Esophagus squamous epithelium (tissue), 5 donors: ENCODE results near the gene SLIT2. TPM values are rescaled to one million over a fixed set of nuclear protein-coding genes. Genes with fewer than 3 reads are reported as not detected.
A peak's percentile ranks its signal among the peaks of the same experiment; 100 is the strongest.

Source experiments
- DNase-seq: peaks from one replicate; lab custom pipeline; 2025; lab: John Stamatoyannopoulos, UW
- H3K27ac ChIP-seq, 4 donors: fragments of 200-600 bp; sonication (generic); one replicate each; pipeline ENCODE4 v1.5.1; 2016 to 2019; ENCODE audit warnings: mild to moderate bottlenecking in 1 of 4
- H3K27me3 ChIP-seq, 4 donors: fragments of 200-600 bp; sonication (generic); 1 replicate in 3 of 4; 2 replicates in 1 of 4; pipeline versions ENCODE4 v1.5.1 to v1.6.0; 2017 to 2021; ENCODE audit warnings: antibody characterized with exemption in 1 of 4
- H3K36me3 ChIP-seq, 3 donors: fragments of 200-600 bp; sonication (generic); one replicate each; pipeline ENCODE4 v1.5.1; 2016 to 2019
- H3K4me1 ChIP-seq, 3 donors: fragments of 200-600 bp; sonication (generic); one replicate each; pipeline ENCODE4 v1.5.1; 2017 to 2019
- H3K4me3 ChIP-seq, 4 donors: fragments of 200-600 bp; sonication (generic); 1 replicate in 3 of 4; 2 replicates in 1 of 4; pipeline ENCODE4 v1.5.1; 2016 to 2019; ENCODE audit warnings: mild to moderate bottlenecking in 2 of 4, moderate library complexity in 1 of 4
- H3K9me3 ChIP-seq, 3 donors: fragments of 200-600 bp; sonication (generic); one replicate each; pipeline ENCODE4 v1.5.1; 2016 to 2019
- POLR2A ChIP-seq, 4 donors: fragments of 450-650 bp; IDR thresholded peaks; one replicate each; pipeline ENCODE4 v1.6.1; 2017; ENCODE audit warnings: antibody characterized with exemption in 4 of 4, mild to moderate bottlenecking in 4 of 4, moderate library complexity in 3 of 4
- WGBS, 2 donors: methylation state at CpG; one replicate each; pipeline ENCODE4 v1.1.5; 2018; 5-methylcytosine and 5-hydroxymethylcytosine counted together
- intact Hi-C: fragments of 100-400 bp; cut with DNase I; formaldehyde crosslinking; loops from one replicate; pipeline ENCODE4 v1.15.0; 2022
- total RNA-seq, 4 donors: library from RNA; depleted of rRNA; stranded (reverse); fragments of >200 nt; gene quantifications; one replicate each; pipeline ENCODE4 v1.1.0, GENCODE V29; 2016
- TF ChIP-seq, protein P1 (sequence below), 6 experiments: fragments of 450-650 bp in 4 of 6; fragments of 200-600 bp in 2 of 6; sonication (generic) in 2 of 6; IDR thresholded peaks; one replicate each; pipeline ENCODE4 v1.5.1; 2016 to 2019; ENCODE audit warnings: antibody characterized with exemption in 6 of 6, mild to moderate bottlenecking in 4 of 6, moderate library complexity in 4 of 6
- donor health status: DM: yes; HTN: yes; CAD: no.

Gene SLIT2
- total RNA-seq, 4 donors from 2014 or later, result 2.4 to 16.0 (median 4.7) TPM

DNA sequence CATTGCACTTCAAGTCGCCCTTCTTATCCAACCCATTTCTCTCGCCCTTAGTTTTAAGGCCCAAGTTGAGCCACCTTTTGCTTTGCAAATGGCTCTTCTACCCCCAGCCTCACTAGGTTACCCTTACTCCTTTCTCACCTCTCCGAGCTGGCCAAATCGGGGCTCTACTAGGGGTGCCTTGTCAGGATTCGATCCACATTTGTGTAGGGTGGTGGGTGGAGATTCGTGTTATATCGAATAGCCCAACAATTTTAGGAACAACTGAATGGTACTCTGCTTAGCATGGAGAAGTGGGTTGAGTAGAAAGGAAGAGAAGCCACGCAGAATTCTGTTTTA lies 3.5 kb downstream of the SLIT2 start:
- H3K4me1 ChIP-seq, result peaks cover 18 to 54% (median 28%) of the 10 kb centered on the region in 3 donors
- peaks cover 0 to 52% (median 10%) of the 10 kb centered on the region in 4 donors for H3K27me3 ChIP-seq
- peak overlapping the region in 2 of 4 donors; percentile 38 to 45 for H3K27ac ChIP-seq
- intact Hi-C loops, result no loop called here
- no peak for DNase-seq
- WGBS, 2 donors, result 54 to 58% methylated on average over 3 to 8 of the region's 8 CpGs
- H3K9me3 ChIP-seq, result no peaks in the 10 kb centered on the region
- peak overlapping the region; percentile 45 to 75 (median 69) for H3K4me3 ChIP-seq
- no peaks in the 10 kb centered on the region for H3K36me3 ChIP-seq
- no peak for TF ChIP-seq POLR2A (IDR thresholded peaks at IDR 0.05)
- TF ChIP-seq, protein P1, sequence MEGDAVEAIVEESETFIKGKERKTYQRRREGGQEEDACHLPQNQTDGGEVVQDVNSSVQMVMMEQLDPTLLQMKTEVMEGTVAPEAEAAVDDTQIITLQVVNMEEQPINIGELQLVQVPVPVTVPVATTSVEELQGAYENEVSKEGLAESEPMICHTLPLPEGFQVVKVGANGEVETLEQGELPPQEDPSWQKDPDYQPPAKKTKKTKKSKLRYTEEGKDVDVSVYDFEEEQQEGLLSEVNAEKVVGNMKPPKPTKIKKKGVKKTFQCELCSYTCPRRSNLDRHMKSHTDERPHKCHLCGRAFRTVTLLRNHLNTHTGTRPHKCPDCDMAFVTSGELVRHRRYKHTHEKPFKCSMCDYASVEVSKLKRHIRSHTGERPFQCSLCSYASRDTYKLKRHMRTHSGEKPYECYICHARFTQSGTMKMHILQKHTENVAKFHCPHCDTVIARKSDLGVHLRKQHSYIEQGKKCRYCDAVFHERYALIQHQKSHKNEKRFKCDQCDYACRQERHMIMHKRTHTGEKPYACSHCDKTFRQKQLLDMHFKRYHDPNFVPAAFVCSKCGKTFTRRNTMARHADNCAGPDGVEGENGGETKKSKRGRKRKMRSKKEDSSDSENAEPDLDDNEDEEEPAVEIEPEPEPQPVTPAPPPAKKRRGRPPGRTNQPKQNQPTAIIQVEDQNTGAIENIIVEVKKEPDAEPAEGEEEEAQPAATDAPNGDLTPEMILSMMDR (IDR thresholded peaks at IDR 0.05), result no peak

DNA sequence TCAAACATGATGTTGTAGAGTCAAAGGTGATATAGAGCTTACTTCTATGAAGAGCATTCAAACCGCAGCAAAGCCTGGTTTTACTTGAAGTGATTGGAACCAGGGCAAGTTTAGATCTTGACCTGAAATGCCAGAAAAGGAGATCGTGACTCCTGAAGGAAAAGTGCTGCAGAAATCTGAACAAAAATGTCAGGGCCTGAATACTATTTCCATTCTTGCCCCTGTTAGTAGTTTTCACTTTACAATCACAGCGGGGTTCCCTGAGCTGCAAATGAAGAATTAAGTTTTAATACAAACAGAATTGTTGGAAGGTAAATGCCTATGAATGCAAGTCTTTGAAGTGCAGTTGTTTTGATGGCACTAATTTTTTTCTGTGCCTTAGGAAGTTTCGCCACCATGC lies 4.1 kb downstream of the SLIT2 start:
- 55 to 73% methylated on average over 4 of the region's 4 CpGs for WGBS, 2 donors
- H3K27me3 ChIP-seq, result peaks cover 0 to 52% (median 10%) of the 10 kb centered on the region in 4 donors

DNA sequence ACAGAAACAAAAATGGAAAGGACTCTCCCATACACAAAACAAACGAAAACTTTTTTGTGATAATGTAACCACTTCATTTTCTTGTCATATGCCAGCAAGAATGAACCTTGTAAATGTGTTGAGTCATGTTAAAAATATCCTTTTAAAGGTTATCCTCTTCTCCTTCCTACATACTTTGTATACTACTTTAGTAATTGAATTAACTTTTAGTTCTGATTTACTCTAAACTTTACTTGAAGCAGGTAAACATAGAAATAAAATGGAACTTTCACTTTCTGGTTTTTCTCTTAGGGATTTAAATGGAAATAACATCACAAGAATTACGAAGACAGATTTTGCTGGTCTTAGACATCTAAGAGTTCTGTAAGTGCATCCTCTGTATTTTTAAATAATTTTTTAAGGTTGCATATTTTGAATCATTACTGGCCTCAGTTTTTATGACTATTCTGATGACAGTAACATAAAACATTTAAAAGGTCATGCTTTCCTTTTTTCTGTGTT lies 4.7 kb downstream of the SLIT2 start:
- Histone ChIP-seq H3K4me3 (peak overlapping the region in 1 of 4 donors; percentile 70), H3K27ac (no peak overlapping the region), H3K9me3 (no peaks in the 10 kb centered on the region), H3K4me1 (peaks cover 18 to 45% (median 28%) of the 10 kb centered on the region in 3 donors), H3K27me3 (peaks cover 0 to 50% (median 10%) of the 10 kb centered on the region in 4 donors), H3K36me3 (no peaks in the 10 kb centered on the region)
- no peak for DNase-seq
- WGBS, 2 donors, result 62 to 65% methylated on average over 2 of the region's 2 CpGs
- TF ChIP-seq, protein P1 (IDR thresholded peaks at IDR 0.05), result no peak
- TF ChIP-seq POLR2A (IDR thresholded peaks at IDR 0.05), result no peak
- intact Hi-C loops, result no loop called here

More for the DNA sequence above, 4.1 kb downstream of the SLIT2 start:
- Histone ChIP-seq H3K9me3 (no peaks in the 10 kb centered on the region), H3K36me3 (no peaks in the 10 kb centered on the region), H3K27ac (peak overlapping the region in 1 of 4 donors; percentile 45), H3K4me1 (peaks cover 18 to 51% (median 28%) of the 10 kb centered on the region in 3 donors), H3K4me3 (peak overlapping the region in 2 of 4 donors; percentile 70 to 75)
- DNase-seq, result no peak
- no peak for TF ChIP-seq POLR2A (IDR thresholded peaks at IDR 0.05)
- TF ChIP-seq, protein P1 (IDR thresholded peaks at IDR 0.05), result no peak
- intact Hi-C loops, result no loop called here

DNA sequence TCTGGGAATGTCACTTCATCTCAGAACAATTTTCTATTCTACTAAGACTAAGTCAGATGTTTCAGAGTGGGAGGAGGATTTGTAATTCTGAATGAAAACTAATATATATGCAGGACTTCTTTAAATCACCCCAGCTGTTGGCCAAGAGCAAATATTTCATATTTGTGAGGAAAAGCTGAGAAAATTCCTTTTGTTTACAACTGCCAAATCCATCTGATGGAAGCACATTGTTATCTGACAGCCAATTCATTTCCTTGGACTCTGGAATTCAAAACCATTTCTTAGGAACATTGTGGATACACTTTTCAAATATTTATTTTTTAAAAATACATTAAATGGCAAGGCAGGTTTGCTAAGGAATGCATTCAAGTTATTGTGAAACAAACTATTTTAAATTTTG lies 8.0 kb downstream of the SLIT2 start:
- Histone ChIP-seq H3K27me3 (peaks cover 0 to 17% (median 2%) of the 10 kb centered on the region in 4 donors), H3K4me3 (no peak overlapping the region), H3K9me3 (no peaks in the 10 kb centered on the region), H3K4me1 (peaks cover 1 to 12% (median 3%) of the 10 kb centered on the region in 3 donors), H3K27ac (no peak overlapping the region), H3K36me3 (no peaks in the 10 kb centered on the region)
- DNase-seq, result no peak
- intact Hi-C loops, result no loop called here
- no peak for TF ChIP-seq POLR2A (IDR thresholded peaks at IDR 0.05)
- TF ChIP-seq, protein P1 (IDR thresholded peaks at IDR 0.05), result no peak

DNA sequence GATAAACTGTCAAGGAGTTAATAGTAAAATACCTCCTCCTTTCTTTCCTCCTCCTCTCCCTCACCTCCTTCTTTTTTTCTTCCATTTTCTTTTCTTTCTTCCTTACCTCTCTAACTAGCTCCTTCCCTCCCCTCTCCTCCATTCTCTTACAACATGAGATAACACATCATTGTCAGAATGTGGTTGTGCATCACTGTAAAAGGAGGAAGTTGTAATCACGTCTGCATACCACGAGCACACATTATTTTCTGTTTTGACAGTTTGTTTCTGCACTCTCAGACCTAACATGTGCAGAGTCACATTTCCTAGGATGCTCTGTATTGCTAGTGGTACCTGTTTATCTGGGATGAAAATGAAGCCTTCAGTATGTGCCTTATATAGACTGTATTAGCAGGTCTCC lies 9.1 kb downstream of the SLIT2 start:
- 47 to 58% methylated on average over 2 of the region's 2 CpGs for WGBS, 2 donors
- Histone ChIP-seq H3K36me3 (no peaks in the 10 kb centered on the region), H3K27me3 (peaks cover 0 to 6% (median 0%) of the 10 kb centered on the region in 4 donors), H3K4me1 (peaks cover 0 to 5% (median 0%) of the 10 kb centered on the region in 3 donors), H3K27ac (no peak overlapping the region), H3K4me3 (no peak overlapping the region), H3K9me3 (no peaks in the 10 kb centered on the region)
- no peak for DNase-seq
- intact Hi-C loops, result no loop called here
- TF ChIP-seq POLR2A (IDR thresholded peaks at IDR 0.05), result no peak
- TF ChIP-seq, protein P1 (IDR thresholded peaks at IDR 0.05), result no peak
